LNCaP clone FGC (cell line): ENCODE data around the gene NR2F2.

Experiments
- DNase-seq: peaks from one replicate; pipeline ENCODE4 v3.0.0-alpha.2; 2011; ENCODE audit warnings: low read depth
- H3K4me3 ChIP-seq: 2 replicates; pipeline ENCODE4 v1.5.1; 2011; ENCODE audit warnings: mild to moderate bottlenecking, low read depth, low read length, control low read depth
- TF ChIP-seq, protein P1 (sequence below): IDR thresholded peaks from 2 replicates; pipeline ENCODE4 v1.5.1; 2012; ENCODE audit warnings: mild to moderate bottlenecking; ENCODE audit not compliant: control insufficient read depth, insufficient read depth; ENCODE audit errors: extremely low read depth

NR2F2 gene

GRCh38 chr15:96307856-96308394 lies 22.6 kb upstream of the NR2F2 start:
- no peak for DNase-seq
- H3K4me3 ChIP-seq, result no peak overlapping the region
- TF ChIP-seq, protein P1, sequence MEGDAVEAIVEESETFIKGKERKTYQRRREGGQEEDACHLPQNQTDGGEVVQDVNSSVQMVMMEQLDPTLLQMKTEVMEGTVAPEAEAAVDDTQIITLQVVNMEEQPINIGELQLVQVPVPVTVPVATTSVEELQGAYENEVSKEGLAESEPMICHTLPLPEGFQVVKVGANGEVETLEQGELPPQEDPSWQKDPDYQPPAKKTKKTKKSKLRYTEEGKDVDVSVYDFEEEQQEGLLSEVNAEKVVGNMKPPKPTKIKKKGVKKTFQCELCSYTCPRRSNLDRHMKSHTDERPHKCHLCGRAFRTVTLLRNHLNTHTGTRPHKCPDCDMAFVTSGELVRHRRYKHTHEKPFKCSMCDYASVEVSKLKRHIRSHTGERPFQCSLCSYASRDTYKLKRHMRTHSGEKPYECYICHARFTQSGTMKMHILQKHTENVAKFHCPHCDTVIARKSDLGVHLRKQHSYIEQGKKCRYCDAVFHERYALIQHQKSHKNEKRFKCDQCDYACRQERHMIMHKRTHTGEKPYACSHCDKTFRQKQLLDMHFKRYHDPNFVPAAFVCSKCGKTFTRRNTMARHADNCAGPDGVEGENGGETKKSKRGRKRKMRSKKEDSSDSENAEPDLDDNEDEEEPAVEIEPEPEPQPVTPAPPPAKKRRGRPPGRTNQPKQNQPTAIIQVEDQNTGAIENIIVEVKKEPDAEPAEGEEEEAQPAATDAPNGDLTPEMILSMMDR, result no peak

GRCh38 chr15:96309143-96309660 lies 21.3 kb upstream of the NR2F2 start:
- TF ChIP-seq, protein P1, result no peak
- no peak for DNase-seq
- no peak overlapping the region for H3K4me3 ChIP-seq

DNA sequence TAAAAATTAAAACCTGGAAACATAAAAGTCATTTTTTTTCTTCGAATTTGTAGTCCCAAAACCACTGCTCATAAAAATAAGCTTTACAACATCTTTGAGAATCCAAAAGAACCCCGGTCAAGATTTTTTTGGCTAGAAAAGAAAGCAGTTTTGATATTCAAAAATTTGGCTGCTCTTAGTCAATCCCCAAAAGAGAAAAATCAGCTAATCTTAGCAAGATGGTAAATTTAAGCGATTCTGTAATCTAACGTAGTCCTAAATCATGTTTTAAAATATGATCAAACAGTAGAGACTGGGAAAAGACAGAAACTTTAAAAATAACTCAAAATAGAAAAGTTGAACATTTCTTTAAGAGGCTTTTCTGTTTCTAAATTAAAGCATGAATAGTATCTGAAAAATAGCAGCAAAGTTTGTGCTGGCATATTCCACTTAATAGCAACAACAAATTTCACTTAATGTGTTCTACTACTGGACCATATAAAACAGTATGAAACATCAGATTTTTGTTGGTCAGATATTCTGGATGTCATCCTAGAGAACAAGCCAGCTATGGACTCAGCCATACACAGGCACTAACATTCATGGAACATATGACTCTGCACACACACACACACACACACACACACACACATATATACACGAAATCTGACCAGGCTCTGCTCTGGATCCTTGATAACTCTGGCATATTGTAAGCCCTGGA lies 19.1 kb upstream of the NR2F2 start:
- DNase-seq, result no peak
- TF ChIP-seq, protein P1, result no peak
- H3K4me3 ChIP-seq, result no peak overlapping the region

GRCh38 chr15:96311956-96312294 lies 18.6 kb upstream of the NR2F2 start:
- no peak overlapping the region for H3K4me3 ChIP-seq
- no peak for DNase-seq
- TF ChIP-seq, protein P1, result no peak

- DNase-seq, result no peak
- H3K4me3 ChIP-seq, result no peak overlapping the region
- TF ChIP-seq, protein P1, result no peak
These were observed 17.7 kb upstream of the NR2F2 start for GRCh38 chr15:96312641-96313335.

DNA sequence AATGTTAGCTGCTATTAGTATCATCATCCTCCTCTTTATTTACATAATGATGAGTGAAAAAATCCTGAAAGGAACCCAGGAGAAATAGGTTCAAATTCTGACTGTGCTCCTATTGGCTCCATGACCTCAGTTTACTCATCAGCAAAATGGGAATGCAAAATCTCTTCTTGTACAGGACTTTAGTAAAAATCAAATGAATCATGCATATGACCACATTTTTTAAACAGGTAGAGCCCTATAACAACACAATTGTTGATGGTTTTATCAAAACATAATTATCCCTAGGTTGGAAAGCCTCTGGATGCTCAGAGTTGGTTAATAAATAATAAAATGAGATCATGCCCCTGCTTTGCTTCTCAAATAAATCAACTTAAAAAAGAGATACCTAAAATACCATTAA lies 16.0 kb upstream of the NR2F2 start:
- H3K4me3 ChIP-seq, result no peak overlapping the region
- TF ChIP-seq, protein P1, result no peak
- no peak for DNase-seq
